HCT116 (cell line): ENCODE measurements around the gene OLFML2B. TPM values are rescaled to one million over a fixed set of nuclear protein-coding genes. Genes with fewer than 3 reads are reported as not detected.

Experiments used
- ATAC-seq: fragments of 200-7000 bp; cut with Tn5 transposase; 2 replicates; pipeline ENCODE4 v1.9.1; 2020; ENCODE audit warnings: mild to moderate bottlenecking, moderate library complexity
- BruUV-seq: library from RNA; stranded (reverse); fragments of 400-500 nt; replicated peaks from 2 replicates; lab custom pipeline; 2021; lab: Mats Ljungman, UMichigan
- CTCF ChIA-PET: fragments of 300-600 bp; sonication (Branson Sonifier 250); formaldehyde crosslinking; loops from one replicate; lab custom pipeline; 2021; ENCODE audit warnings: antibody characterized with exemption; lab: Charles Lee
- POLR2A ChIA-PET: fragments of 300-600, 350-600 bp; sonication (Branson Sonifier 250); formaldehyde crosslinking; loops from one replicate; lab custom pipeline; 2021; ENCODE audit warnings: antibody characterized with exemption; lab: Charles Lee
- RAD21 ChIA-PET, 2 experiments: fragments of 300-600 bp; sonication (Branson Sonifier 250); formaldehyde crosslinking; loops; one replicate each; lab custom pipeline; 2023; ENCODE audit warnings: low total read pairs in 2 of 2; ENCODE audit not compliant: uncharacterized antibody in 2 of 2, unreplicated experiment in 2 of 2, low non-redundant PET in 1 of 2; lab: Charles Lee
- DNase-seq: peaks from one replicate; pipeline ENCODE4 v3.0.0-alpha.2; 2010; ENCODE audit warnings: low read depth, low spot score
- H2AFZ ChIP-seq: fragments of 200-600 bp; shearing (Covaris generic), sonication (generic); 2 replicates; pipeline ENCODE4 v1.6.1; 2017; ENCODE audit warnings: low read depth, mixed run types, mixed read lengths, antibody characterized with exemption, low read length; ENCODE audit not compliant: poor library complexity, severe bottlenecking
- H3K27ac ChIP-seq: 2 replicates; pipeline ENCODE4 v1.5.1; 2012; ENCODE audit warnings: low read depth, low read length
- H3K27me3 ChIP-seq: fragments of 200-600 bp; sonication (generic); 2 replicates; pipeline ENCODE4 v1.6.1; 2016; ENCODE audit warnings: mixed run types, low read length, mixed read lengths; ENCODE audit not compliant: insufficient read depth
- H3K36me3 ChIP-seq, 2 experiments: fragments of 200-500 bp in 1 of 2; fragments of 200-600 bp in 1 of 2; sonication (Bioruptor generic) in 1 of 2; sonication (generic) in 1 of 2; 2 replicates each; pipeline versions ENCODE4 v1.5.1 to v1.6.1; 2014 to 2016; ENCODE audit warnings: low read length in 2 of 2, inconsistent platforms in 1 of 2, mixed read lengths in 1 of 2, mixed run types in 1 of 2; ENCODE audit not compliant: insufficient read depth in 2 of 2, control insufficient read depth in 1 of 2
- H3K4me1 ChIP-seq, 2 experiments: fragments of 200-600 bp in 1 of 2; sonication (generic) in 1 of 2; 2 replicates each; pipeline versions ENCODE4 v1.5.1 to v1.6.1; 2012 to 2017; ENCODE audit warnings: low read length in 2 of 2, inconsistent platforms in 1 of 2, mild to moderate bottlenecking in 1 of 2, mixed read lengths in 1 of 2, mixed run types in 1 of 2, moderate library complexity in 1 of 2; ENCODE audit not compliant: insufficient read depth in 2 of 2, control insufficient read depth in 1 of 2
- H3K4me2 ChIP-seq: fragments of 200-600 bp; sonication (generic); 2 replicates; pipeline ENCODE4 v1.6.1; 2017; ENCODE audit warnings: mixed run types, low read length, mixed read lengths
- H3K4me3 ChIP-seq, 2 experiments: fragments of 200-600 bp in 1 of 2; sonication (generic) in 1 of 2; replicated peaks in 1 of 2; 2 replicates each; pipeline ENCODE4 v1.5.1; 2011 to 2016; ENCODE audit warnings: low read length in 2 of 2, control low read depth in 1 of 2, low read depth in 1 of 2, mild to moderate bottlenecking in 1 of 2, mixed read lengths in 1 of 2, mixed run types in 1 of 2
- H3K79me2 ChIP-seq: fragments of 200-600 bp; sonication (generic); 2 replicates; pipeline ENCODE4 v1.6.1; 2017; ENCODE audit warnings: mild to moderate bottlenecking, mixed run types, low read length, moderate library complexity, mixed read lengths; ENCODE audit not compliant: insufficient read depth
- H3K9ac ChIP-seq: fragments of 200-600 bp; sonication (generic); 2 replicates; pipeline ENCODE4 v1.6.1; 2016; ENCODE audit warnings: low read length, mixed read lengths
- H3K9me2 ChIP-seq: fragments of 200-600 bp; sonication (generic), shearing (Covaris generic); 2 replicates; pipeline ENCODE4 v1.6.1; 2017; ENCODE audit warnings: mixed run types, mild to moderate bottlenecking, moderate library complexity; ENCODE audit not compliant: insufficient read depth
- H3K9me3 ChIP-seq, 2 experiments: fragments of 200-500 bp in 1 of 2; fragments of 200-600 bp in 1 of 2; sonication (Bioruptor generic) in 1 of 2; sonication (generic) in 1 of 2; 2 replicates each; pipeline ENCODE4 v1.6.1; 2014 to 2017; ENCODE audit warnings: low read length in 2 of 2, mixed read lengths in 2 of 2, inconsistent platforms in 1 of 2, low read depth in 1 of 2, mild to moderate bottlenecking in 1 of 2, mixed run types in 1 of 2, moderate library complexity in 1 of 2; ENCODE audit not compliant: control insufficient read depth in 1 of 2, insufficient read depth in 1 of 2
- H4K20me1 ChIP-seq: fragments of 200-600 bp; sonication (generic), shearing (Covaris generic); 2 replicates; pipeline ENCODE4 v1.6.1; 2017; ENCODE audit warnings: mixed run types, mild to moderate bottlenecking, moderate library complexity; ENCODE audit not compliant: insufficient read depth
- EZH2phosphoT487 ChIP-seq: fragments of 200-600 bp; IDR thresholded peaks from 2 replicates; pipeline ENCODE4 v1.6.1; 2018; ENCODE audit warnings: antibody characterized with exemption, borderline replicate concordance
- FOSL1 ChIP-seq: IDR thresholded peaks from 2 replicates; pipeline ENCODE4 v1.6.1; 2012; ENCODE audit warnings: low read depth
- SIN3A ChIP-seq: IDR thresholded peaks from 2 replicates; pipeline ENCODE4 v1.6.1; 2012; ENCODE audit warnings: low read depth
- SP1 ChIP-seq: IDR thresholded peaks from 2 replicates; pipeline ENCODE4 v1.6.1; 2012; ENCODE audit warnings: low read depth
- SRF ChIP-seq: IDR thresholded peaks from 2 replicates; pipeline ENCODE4 v1.6.1; 2012; ENCODE audit warnings: low read depth
- YY1 ChIP-seq: IDR thresholded peaks from 2 replicates; pipeline ENCODE4 v1.6.1; 2011; ENCODE audit warnings: low read length, low read depth, moderate library complexity, mild to moderate bottlenecking; ENCODE audit not compliant: insufficient replicate concordance; ENCODE audit errors: extremely low read depth
- ZBTB33 ChIP-seq: IDR thresholded peaks from 2 replicates; pipeline ENCODE4 v1.6.1; 2011; ENCODE audit warnings: mild to moderate bottlenecking, low read length, moderate library complexity; ENCODE audit not compliant: insufficient replicate concordance; ENCODE audit errors: extremely low read depth
- intact Hi-C: fragments of 100-400 bp; cut with micrococcal nuclease; formaldehyde crosslinking; loops from 2 replicates; pipeline ENCODE4 v1.10.0; 2022
- total RNA-seq: library from RNA; stranded (reverse); gene quantifications from one replicate; pipeline ENCODE4 v1.2.1, GENCODE V29; 2021; ENCODE audit not compliant: unreplicated experiment

OLFML2B gene
- total RNA-seq, 1 experiment from 2014 or later = 1.3 TPM

GRCh38 chr1:161999301-162000052, 24.2 kb downstream of the OLFML2B start (continued):
- TF ChIP-seq ZBTB33 (no peak), YY1 (no peak), EZH2phosphoT487 (no peak), SIN3A (no peak)

- Histone ChIP-seq H3K4me2 (no peak overlapping the region), H3K79me2 (no peaks in the 10 kb centered on the region), H3K27ac (no peak overlapping the region), H3K36me3 (no peaks in the 10 kb centered on the region), H3K9me2 (no peaks in the 10 kb centered on the region), H3K4me1 (no peaks in the 10 kb centered on the region), H3K27me3 (no peaks in the 10 kb centered on the region), H2AFZ (no peak overlapping the region), H3K9me3 (no peaks in the 10 kb centered on the region), H3K9ac (no peak overlapping the region), H4K20me1 (no peaks in the 10 kb centered on the region), H3K4me3 (no peak overlapping the region)
- ChIA-PET POLR2A (no interaction called here), RAD21 (no interaction called here), CTCF (no interaction called here)
- intact Hi-C loops = no loop called here
- ATAC-seq = no peak
- no TSS peak for BruUV-seq
- TF ChIP-seq SP1 = no peak
- TF ChIP-seq SRF = no peak
- no peak for TF ChIP-seq FOSL1
- TF ChIP-seq YY1 = no peak
- no peak for TF ChIP-seq SIN3A
- DNase-seq = no peak
Observed at GRCh38 chr1:161998811-161999210, 24.9 kb downstream of the OLFML2B start.
